Progenitor cell of endocrine pancreas (in vitro differentiated cells): ENCODE measurements around the gene HOXC13. TPM values are rescaled to one million over a fixed set of nuclear protein-coding genes. Genes with fewer than 3 reads are reported as not detected.

Experiments used
- DNase-seq: peaks from one replicate; pipeline ENCODE4 v3.0.0; 2021; ENCODE audit warnings: low spot score; ENCODE audit not compliant: unreplicated experiment
- H3K27ac Mint-ChIP-seq: 2 replicates; pipeline ENCODE4 v1.8.0; 2021; ENCODE audit warnings: mild to moderate bottlenecking, moderate library complexity, mixed read lengths
- H3K27me3 Mint-ChIP-seq: 2 replicates; pipeline ENCODE4 v1.8.0; 2021; ENCODE audit warnings: mixed read lengths
- H3K36me3 Mint-ChIP-seq: 2 replicates; pipeline ENCODE4 v1.8.0; 2022; ENCODE audit warnings: mixed read lengths; ENCODE audit not compliant: insufficient read depth
- H3K4me1 Mint-ChIP-seq: 2 replicates; pipeline ENCODE4 v1.8.0; 2021; ENCODE audit warnings: low read depth, mixed read lengths
- H3K4me3 Mint-ChIP-seq: 2 replicates; pipeline ENCODE4 v1.8.0; 2021; ENCODE audit warnings: low read depth, mild to moderate bottlenecking, moderate library complexity, mixed read lengths
- H3K9me3 Mint-ChIP-seq: 2 replicates; pipeline ENCODE4 v1.8.0; 2021; ENCODE audit warnings: low read depth, mixed read lengths
- total RNA-seq: library from RNA; stranded (reverse); gene quantifications from 2 replicates; pipeline ENCODE4 v1.2.1, GENCODE V29; 2021
- TF ChIP-seq, protein P1 (sequence below): fragments of 200-600 bp; sonication (generic); IDR thresholded peaks from one replicate; pipeline ENCODE4 v1.5.0; 2021; ENCODE audit warnings: antibody characterized with exemption, mild to moderate bottlenecking; ENCODE audit not compliant: unreplicated experiment

HOXC13 gene
- total RNA-seq, 1 donor from 2014 or later: not detected

DNA sequence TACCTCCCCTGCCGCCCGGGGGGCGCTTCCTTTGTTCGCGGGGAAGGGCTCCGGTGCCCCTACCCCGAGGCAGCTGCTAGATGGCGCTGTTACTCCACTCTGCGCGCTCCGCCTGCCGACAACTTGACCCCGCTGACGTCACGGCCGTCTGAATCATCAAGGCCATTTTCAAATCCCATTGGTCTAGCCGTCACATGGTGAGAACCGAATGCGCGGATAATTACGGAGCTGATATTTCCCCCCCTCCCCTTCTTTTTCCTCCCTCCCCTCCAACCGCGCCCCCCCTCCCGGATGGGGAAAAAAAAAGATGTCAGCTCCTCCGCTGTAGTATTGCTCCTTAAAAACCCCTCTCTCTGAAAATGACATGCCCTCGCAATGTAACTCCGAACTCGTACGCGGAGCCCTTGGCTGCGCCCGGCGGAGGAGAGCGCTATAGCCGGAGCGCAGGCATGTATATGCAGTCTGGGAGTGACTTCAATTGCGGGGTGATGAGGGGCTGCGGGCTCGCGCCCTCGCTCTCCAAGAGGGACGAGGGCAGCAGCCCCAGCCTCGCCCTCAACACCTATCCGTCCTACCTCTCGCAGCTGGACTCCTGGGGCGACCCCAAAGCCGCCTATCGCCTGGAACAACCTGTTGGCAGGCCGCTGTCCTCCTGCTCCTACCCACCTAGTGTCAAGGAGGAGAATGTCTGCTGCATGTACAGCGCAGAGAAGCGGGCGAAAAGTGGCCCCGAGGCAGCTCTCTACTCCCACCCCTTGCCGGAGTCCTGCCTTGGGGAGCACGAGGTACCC lies 46.5 kb downstream of the HOXC13 start, which contains the start of gene HOXC10:
HOXC10 (plus strand) TSS at position 246 of the 791 bp plus-strand sequence; CDS start at position 360, 114 bp downstream.
- Mint-ChIP-seq H3K27me3 (peaks cover 94% of the 10 kb centered on the region), H3K9me3 (no peaks in the 10 kb centered on the region), H3K27ac (peak within 1 kb of the TSS; percentile 52), H3K36me3 (no peaks in the 10 kb centered on the region), H3K4me1 (peaks cover 3% of the 10 kb centered on the region), H3K4me3 (no peak within 1 kb of the TSS)
- TF ChIP-seq, protein P1, sequence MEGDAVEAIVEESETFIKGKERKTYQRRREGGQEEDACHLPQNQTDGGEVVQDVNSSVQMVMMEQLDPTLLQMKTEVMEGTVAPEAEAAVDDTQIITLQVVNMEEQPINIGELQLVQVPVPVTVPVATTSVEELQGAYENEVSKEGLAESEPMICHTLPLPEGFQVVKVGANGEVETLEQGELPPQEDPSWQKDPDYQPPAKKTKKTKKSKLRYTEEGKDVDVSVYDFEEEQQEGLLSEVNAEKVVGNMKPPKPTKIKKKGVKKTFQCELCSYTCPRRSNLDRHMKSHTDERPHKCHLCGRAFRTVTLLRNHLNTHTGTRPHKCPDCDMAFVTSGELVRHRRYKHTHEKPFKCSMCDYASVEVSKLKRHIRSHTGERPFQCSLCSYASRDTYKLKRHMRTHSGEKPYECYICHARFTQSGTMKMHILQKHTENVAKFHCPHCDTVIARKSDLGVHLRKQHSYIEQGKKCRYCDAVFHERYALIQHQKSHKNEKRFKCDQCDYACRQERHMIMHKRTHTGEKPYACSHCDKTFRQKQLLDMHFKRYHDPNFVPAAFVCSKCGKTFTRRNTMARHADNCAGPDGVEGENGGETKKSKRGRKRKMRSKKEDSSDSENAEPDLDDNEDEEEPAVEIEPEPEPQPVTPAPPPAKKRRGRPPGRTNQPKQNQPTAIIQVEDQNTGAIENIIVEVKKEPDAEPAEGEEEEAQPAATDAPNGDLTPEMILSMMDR: peak; percentile 66
- peak; percentile 64 for DNase-seq

DNA sequence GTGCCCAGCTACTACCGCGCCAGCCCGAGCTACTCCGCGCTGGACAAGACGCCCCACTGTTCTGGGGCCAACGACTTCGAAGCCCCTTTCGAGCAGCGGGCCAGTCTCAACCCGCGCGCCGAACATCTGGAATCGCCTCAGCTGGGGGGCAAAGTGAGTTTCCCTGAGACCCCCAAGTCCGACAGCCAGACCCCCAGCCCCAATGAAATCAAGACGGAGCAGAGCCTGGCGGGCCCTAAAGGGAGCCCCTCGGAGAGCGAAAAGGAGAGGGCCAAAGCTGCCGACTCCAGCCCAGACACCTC lies 47.0 kb downstream of the HOXC13 start:
- DNase-seq: no peak
- no peaks in the 10 kb centered on the region for H3K36me3 Mint-ChIP-seq
- H3K4me1 Mint-ChIP-seq: peaks cover 3% of the 10 kb centered on the region
- peaks cover 94% of the 10 kb centered on the region for H3K27me3 Mint-ChIP-seq
- H3K4me3 Mint-ChIP-seq: no peak overlapping the region
- TF ChIP-seq, protein P1: no peak
- no peaks in the 10 kb centered on the region for H3K9me3 Mint-ChIP-seq
- no peak overlapping the region for H3K27ac Mint-ChIP-seq

DNA sequence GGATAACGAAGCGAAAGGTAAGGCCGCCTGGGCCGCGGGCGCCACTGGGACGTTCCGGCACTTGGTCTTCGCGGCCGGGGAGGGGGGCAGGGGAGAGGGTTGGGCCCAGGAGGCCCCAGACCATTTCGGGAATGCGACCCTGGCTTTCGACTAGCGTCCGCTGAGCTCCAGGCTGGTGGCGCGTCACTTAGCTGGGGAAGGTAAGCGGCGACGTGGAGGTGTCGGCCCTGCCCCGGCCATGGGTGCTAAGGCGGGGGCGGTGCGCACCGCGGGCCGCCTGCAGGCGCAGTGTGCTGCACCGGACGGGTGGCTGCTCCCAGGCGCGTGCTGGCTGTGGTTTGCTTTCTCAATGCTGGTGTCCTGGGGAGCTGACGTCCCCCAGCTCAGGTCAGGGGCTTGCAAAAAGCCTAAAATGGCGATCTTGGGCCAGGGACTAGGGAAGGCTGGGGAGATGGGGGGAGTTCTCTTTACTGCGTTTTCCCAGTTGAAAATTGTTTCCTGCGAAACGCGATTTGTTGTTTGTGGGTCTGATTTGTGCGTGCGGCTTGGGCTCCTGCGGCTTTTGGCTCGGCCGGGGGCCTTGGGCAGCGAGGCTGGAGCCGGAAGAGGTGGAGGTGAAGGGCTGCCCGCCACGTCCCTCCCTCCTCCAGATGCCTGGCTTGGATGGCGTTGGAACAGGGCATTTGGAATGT lies 47.5 kb downstream of the HOXC13 start:
- H3K27ac Mint-ChIP-seq: no peak overlapping the region
- H3K9me3 Mint-ChIP-seq: no peaks in the 10 kb centered on the region
- peaks cover 3% of the 10 kb centered on the region for H3K4me1 Mint-ChIP-seq
- no peaks in the 10 kb centered on the region for H3K36me3 Mint-ChIP-seq
- peaks cover 94% of the 10 kb centered on the region for H3K27me3 Mint-ChIP-seq
- DNase-seq: no peak
- TF ChIP-seq, protein P1: no peak
- H3K4me3 Mint-ChIP-seq: no peak overlapping the region

DNA sequence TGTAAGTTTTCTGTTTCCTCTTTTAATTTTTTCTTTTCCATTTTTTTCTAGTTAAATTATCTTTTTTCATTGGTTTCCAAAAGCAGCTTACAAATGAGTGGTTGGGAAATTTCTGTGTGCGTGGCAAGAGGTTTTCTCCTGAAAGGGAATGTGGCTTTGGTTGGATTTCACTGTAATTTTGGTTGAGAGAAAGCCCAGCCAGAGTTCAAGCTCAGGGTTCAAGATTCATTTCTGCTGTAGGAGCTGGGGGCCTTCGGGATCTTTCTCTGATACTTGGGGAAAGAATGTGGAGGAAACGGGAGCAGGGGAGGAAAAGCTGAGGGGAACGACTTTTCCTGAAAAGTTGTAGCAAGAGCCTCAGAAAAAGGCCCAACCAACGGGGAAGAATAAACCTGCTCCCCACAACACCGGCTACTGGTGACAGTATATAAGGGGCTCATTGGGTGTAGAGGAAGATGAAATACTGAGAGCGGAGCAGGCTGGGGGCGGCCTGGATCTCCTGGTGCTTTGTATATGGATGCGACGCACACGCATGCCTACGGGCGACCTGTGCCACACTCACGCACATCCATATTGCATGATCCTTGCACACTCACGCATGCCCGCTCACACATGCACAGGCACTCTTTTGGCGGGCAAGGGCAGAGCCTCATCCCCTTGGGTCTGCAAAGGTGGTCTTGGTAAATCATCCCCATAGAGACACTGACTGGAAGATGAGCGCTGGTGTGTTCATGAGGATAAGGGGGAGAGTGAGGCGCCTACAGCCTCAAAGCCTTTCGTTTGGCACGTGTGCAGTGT lies 48.3 kb downstream of the HOXC13 start:
- Mint-ChIP-seq H3K4me3 (no peak overlapping the region), H3K9me3 (no peaks in the 10 kb centered on the region), H3K27ac (no peak overlapping the region), H3K4me1 (peaks cover 3% of the 10 kb centered on the region), H3K27me3 (peaks cover 94% of the 10 kb centered on the region), H3K36me3 (no peaks in the 10 kb centered on the region)
- TF ChIP-seq, protein P1: no peak
- DNase-seq: no peak

DNA sequence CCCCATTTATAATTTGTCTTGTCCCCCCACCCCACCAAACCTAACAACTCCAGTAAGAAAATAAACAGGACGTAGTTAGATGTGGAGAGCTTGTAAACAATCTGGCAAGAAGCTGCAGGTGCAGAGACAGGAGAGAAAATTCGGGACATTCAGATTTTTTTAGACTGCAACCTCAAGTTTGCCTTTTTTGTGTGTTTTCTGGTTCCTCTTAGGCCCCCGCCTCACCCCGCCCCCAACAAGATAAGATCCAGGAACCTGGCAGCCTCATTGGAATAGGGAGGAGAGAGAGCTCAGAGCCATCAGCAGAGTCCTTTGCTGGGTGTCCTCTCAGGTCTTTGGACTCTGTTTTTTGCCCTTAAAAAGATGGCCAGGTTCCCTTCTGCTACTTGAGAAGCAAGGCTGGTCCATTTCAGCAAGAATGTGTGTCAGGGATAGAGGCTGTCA lies 49.2 kb downstream of the HOXC13 start:
- Mint-ChIP-seq H3K27me3 (peaks cover 94% of the 10 kb centered on the region), H3K36me3 (no peaks in the 10 kb centered on the region), H3K9me3 (no peaks in the 10 kb centered on the region), H3K4me3 (no peak overlapping the region), H3K4me1 (peaks cover 3% of the 10 kb centered on the region), H3K27ac (no peak overlapping the region)
- TF ChIP-seq, protein P1: no peak
- no peak for DNase-seq
